OCI-M2 (cell line): ENCODE measurements around the gene PAM.

Experiments used
- DNase-seq: peaks from one replicate; lab custom pipeline; 2025; ENCODE audit not compliant: unreplicated experiment; lab: John Stamatoyannopoulos, UW

The PAM gene

DNA sequence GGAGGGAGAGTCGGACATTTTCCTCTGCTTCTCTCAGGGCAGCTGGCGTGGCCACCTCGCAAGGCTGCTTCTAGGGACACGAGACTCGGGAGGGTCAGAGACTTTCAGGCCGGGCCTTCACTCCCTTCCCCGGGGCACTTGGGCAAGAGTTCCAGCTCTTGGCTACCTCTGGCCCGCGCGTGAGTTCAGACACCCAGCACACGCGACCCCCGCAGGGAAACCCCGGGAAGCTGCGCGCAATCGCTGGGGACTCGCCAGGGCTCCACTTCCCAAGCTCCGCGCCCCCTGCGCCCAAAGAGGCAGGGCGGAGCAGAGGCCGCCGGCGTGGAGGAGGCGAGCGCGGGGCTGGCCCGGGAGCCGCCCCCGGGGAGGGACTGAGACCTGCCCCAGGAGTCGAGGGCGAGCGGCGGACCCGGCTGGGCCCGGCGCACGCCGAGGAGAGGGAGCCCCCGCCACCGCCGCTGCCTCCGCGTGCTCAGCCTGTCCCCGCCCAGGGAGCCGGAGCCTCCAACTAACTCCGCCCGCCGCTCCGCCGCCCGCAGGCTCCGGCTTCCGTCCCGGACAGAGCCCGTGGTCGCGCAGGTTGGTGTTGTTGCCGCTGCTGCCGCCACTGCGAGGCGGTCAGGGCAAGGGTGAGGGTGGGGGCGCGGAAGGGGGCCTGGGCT is at the start of gene PAM:
Gene PAM (plus strand): TSS at position 539 of the 665 bp plus-strand sequence. CDS start 110,891 bp downstream, outside the sequence.
- DNase-seq: no peak

DNA sequence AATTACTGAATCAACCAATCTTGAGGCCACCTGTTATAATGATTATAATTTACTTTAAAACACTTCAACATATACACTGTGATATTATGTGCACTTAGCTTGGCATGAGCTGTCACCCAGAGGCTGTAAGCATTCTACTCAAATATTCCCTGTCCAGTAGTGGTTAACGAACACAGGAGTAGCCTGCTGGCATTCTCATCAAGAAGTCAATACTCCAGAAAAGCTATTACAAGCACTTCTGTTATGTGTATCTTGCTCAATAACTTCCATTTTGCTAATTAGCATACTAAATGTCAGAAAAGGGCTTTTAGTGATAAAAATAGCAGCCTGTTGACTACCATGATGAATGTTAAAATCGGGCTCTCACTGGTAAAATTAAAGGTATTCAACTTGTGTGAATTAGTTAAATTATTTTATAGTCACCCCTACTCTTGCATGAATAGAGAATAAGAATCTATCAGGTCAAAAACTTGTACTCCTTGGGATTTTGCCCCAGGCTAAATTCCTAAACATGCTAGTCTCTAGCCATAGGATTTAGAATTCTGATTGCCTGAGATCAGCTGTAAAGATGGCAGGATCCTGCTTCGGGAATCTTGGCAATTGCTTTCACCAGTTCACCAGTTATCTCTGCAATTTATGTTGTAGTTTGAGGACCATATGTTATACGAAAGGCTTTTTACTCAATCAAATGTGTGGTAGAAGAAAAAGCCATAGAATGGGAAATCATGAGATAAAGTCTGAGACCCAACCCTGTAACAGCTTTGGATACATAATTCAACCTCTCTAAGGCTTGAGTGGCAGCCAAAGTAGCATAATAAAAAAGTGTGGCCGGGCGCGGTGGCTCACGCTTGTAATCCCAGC is 43.4 kb upstream of the PAM start:
- no peak for DNase-seq

DNA sequence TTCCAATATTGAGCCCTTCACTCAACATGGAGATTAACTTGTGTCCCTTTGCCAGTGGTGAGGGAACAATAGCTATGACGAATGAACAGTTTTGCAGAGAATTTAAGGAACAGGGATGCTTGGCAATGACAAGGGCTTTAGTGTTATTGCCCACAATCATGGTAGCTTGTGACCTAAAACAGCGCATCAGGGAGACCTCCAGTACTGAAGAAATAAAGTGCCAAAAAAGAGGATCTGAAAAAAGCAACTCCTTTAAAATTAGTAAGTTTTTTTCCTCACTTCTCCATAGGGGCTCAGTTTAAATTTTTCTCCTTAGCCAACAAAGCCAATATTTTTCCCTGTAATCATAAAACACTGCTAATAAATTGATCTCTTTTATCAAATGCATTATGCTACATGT is 41.8 kb upstream of the PAM start:
- no peak for DNase-seq

GRCh38 chr5:102713682-102714231 is 41.3 kb upstream of the PAM start:
- DNase-seq: no peak

DNA sequence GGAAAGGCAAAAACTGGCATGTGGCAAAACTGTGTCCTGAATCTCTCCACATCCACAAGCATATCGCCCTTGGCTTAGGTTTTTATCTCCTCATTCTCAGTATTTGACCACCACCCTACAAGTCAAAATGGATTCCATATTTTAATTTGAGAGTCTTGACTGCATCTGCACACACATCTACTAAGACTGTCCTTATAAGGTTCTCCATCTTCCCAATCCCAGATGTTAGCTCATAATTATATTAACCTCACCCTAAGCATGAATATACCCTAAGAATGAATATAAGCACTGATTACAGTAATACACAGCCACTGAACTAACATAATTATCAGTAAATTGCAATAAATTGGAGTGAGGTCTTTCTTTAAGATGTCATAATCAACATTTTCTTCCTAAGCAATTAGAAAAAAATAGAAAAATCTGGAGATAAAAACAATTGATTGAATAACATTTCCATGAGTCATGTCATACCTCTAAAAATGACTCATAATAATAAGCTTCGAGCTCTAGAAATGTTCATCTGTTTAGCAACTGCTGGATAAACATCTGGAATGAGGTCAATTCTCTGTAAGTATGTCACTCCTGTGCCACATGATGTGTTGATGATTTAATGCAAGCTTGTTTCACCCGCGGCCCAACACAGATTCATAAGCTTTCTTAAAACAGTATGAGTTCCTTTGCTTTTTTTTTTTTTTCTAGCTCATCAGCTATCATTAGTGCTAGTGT is 39.9 kb upstream of the PAM start:
- no peak for DNase-seq

GRCh38 chr5:102716017-102716416 is 39.1 kb upstream of the PAM start:
- DNase-seq: no peak

GRCh38 chr5:102718819-102719218 is 36.3 kb upstream of the PAM start:
- no peak for DNase-seq

DNA sequence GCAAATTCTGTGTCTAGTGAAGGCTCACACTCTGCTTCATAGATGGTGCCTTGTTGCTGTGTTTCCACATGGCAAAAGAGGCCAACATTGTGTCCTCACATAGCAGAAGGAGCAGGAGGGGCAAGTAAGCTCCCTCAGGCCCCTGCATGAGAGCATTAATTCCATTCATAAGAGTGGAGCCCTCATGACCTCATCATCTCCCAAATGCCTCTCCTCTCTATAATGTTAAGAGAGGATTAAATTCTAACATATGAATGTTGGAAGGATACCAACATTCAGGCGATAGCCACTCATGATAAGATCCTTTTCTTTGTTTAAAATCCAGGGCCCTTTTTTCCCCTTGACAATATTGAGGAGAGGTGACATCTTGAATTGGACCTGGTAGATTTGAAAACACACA is 35.2 kb upstream of the PAM start:
- no peak for DNase-seq

GRCh38 chr5:102720969-102721368 is 34.1 kb upstream of the PAM start:
- no peak for DNase-seq

DNA sequence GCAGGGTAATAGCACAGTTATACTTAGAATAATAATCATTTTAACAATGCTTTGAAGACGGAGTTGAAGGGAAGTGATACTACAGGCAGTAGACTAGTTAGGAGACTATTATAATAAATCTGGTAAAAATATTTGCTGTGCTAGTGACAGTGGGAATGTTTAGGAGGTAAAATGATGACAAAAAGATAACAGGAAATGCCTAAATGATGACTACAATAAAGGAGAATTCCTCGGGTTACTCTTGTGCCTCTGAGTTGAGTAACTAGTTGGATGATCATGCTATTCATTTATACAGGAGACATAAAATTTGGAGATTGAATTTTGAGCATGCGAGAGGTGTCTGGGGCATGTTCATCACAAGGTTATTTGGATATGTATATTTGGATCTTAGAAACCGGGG is 32.2 kb upstream of the PAM start:
- DNase-seq: no peak

GRCh38 chr5:102731693-102732092 is 23.4 kb upstream of the PAM start:
- DNase-seq: no peak

DNA sequence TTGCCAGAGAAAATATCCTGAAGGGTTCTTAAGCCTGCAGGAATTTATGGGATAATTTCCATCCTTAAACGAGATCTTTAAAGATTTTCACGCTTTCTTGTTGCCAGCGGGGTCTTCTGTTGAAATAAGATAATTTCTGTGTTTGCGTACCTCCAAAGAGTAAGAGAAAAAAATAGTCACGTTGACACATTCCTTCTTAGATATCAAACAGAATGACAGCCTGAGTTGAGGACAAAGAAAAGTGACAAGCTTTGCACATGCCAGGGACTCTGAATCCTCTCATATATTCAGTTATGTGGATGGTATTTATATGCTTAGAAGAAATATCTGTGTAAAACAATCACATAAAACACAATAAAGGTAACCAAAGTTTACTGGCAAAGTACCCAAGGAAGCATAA is 21.6 kb upstream of the PAM start:
- no peak for DNase-seq

DNA sequence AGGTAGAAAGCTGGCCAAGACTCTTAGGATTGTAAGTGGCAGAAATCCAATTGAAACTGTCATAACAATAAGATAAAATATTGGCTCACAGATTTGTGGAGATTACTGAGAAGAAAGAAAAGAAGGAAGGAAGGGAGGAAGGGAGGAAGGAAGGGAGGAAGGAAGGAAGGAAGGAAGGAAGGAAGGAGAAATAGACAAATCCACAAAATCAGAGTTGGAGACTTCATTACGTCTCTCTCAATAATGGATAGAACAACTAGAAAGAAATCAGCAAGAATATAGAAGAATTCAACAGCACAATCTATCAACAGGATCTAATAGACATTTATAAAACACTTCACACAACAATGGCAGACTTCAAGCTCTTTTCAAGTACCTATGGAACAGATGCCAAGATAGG is 17.9 kb upstream of the PAM start:
- no peak for DNase-seq

DNA sequence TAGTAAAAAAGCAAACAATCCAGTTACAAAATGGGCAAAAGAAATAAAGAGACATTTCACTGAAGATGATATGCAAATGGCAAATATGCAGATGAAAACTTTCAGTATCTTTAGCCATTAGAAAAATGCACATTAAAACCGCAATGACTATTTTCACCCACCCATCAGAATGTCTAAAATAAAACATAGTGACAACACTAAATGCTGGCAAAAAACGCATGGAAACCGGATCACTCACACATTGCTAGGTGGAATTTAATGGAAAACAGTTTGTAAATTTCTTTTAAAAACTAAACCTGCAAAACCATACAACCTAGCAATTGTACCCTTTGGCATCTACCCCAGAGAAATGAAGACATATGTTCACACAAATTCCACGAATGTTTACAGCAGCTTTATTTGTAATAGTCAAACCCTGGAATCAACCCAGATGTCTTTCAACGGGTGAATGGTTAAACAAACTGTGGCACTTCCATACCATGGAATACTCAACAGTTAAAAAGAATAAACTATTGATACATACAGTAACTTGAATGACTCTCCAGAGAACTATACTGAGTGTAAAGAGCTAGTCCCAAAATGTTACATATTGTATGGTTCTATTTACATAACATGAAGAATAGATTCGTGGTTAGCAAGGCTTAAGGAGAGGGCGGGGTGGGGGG is 17.2 kb upstream of the PAM start:
- DNase-seq: no peak

DNA sequence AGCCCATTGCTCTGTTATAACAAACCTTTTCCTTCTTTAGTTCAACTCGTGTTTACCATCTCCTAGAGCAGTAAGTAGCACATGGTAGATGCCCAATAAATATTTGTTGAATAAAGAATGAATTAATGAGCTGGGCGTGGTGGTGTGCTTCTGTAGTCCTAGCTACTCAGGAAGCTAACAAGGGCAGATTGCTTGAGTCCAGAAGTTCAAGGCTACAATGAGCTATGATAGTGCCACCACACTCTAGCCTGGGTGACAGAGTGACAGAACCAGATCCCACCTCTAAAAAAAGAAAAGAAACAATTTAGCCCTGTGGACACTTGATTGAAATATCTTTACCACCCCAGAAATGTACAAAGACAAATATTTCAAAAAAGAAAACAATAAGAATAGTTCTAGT is 14.6 kb upstream of the PAM start:
- no peak for DNase-seq

- DNase-seq: no peak
Measured at GRCh38 chr5:102742215-102742614, 12.9 kb upstream of the PAM start.

DNA sequence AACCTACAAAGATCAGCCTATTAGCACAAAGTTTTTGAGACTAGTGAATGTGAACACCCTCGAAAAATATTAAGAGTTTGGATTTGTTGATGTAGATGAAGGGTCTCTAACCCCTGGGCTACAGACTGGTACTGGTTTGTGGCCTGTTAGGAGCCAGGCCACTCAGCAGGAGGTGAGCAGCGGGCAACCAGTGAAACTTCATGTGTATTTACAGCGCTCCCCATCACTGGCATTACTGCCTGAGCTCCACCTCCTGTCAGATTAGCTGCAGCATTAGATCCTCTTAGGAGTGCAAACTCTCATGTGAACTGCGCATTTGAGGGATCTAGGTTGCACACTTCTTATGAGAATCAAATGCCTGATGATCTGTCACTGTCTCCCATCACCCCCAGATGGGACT is 11.2 kb upstream of the PAM start:
- no peak for DNase-seq

GRCh38 chr5:102747386-102748166 is 7.5 kb upstream of the PAM start:
- DNase-seq: no peak

DNA sequence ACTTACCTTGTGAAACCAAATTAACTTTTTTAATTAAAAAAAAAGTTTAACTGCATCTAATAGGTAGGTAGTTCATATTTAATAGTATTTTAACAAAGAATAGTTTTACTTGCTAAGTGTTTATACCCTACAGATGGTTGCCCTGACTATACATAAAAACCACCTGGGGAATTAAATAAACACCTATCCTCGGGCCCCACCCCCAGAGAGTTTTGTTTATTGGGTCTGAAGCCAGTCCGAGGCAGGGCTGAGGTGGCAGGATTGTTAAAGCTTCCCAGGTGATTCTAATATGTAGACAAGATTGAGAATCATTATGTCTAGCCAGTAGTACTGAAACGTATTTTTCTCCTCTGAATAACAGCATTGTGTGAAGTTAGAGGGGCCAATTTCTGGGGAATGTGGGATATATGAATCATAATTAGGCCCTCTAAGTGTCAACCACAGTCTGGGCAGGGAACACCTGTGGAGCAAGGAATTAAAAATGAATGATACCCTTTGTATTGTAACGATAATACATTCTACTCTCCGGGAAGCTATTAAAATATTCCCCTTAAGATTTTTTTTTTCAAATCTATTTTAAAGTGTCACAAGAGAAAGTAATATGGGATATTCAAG is 5.6 kb upstream of the PAM start:
- DNase-seq: no peak
